Measurements from ENCODE around the gene NUP54. TPM values are rescaled to one million over a fixed set of nuclear protein-coding genes. Genes with fewer than 3 reads are reported as not detected.

Gene NUP54
- total and polyA plus RNA-seq, 9 of the 15 experiments (the other 6 are each of a cell fraction or from before 2014, with no cell fraction given): 29.6 to 115 (median 67.7) TPM

DNA sequence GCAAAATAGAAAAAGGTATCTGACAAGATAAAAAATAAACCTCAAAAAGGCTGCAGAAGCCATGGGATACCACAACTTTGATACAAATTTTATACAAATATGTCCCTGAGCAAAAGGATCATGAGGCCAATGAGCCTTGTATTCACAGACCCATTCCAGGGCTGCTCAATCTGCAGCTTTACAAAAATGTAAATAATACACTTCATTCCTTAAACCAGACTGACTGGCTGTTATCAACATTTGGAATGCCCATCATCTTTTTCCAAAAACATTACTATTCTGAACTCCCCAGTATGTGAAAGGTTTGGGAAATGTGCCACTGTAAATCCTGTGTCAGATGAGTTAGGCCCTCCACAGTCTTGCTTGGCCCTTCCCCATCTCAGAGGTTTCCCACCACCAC lies 40.0 kb upstream of the NUP54 start:
- no peak overlapping the region for H3K27ac ChIP-seq (ENCODE audit: extremely low read depth, low read depth, low read length)
- H3K9me1 ChIP-seq (ENCODE audit: control insufficient read depth, insufficient read depth, low read length): no peaks in the 10 kb centered on the region
- no peak for ATAC-seq
- no peak overlapping the region for H3K9ac ChIP-seq (ENCODE audit: insufficient read depth in 1 of 2, low read depth in 2 of 2, low read length in 2 of 2)
- H3K4me3 ChIP-seq: no peak overlapping the region
- no peaks in the 10 kb centered on the region; the same call in 2 of the 3 replicates for H3K36me3 ChIP-seq (ENCODE audit: control insufficient read depth, insufficient read depth, low read length)
- H3K79me2 ChIP-seq (ENCODE audit: control insufficient read depth, insufficient read depth, low read length): no peaks in the 10 kb centered on the region
- BruUV-seq (replicated peaks): no TSS peak
- in situ Hi-C loops (cut with MboI) (no loop called here), intact Hi-C loops (cut with micrococcal nuclease) (no loop called here)
- no peak for DNase-seq (ENCODE audit: extremely low read depth in 1 of 4, low spot score in 3 of 4)
- no peak overlapping the region for H2AFZ ChIP-seq (ENCODE audit: low read depth, low read length)
- H4K20me1 ChIP-seq (replicated peaks; ENCODE audit: control insufficient read depth, insufficient read depth, low read length): no peaks in the 10 kb centered on the region
- ChIA-PET POLR2A (interaction anchor here (0.6 kb wide), 1 partner anchor 15 kb away, joined by 3 read pairs; no protein-coding TSS in a partner anchor), CTCF (ENCODE audit: low intra/inter-chr PET ratio) (no interaction called here)
- H3K4me2 ChIP-seq (ENCODE audit: insufficient read depth, low read length): no peak overlapping the region
- FAIRE-seq: no peak
- H3K9me3 ChIP-seq (replicated peaks; ENCODE audit: control insufficient read depth, insufficient read depth, low read depth, low read length): no peaks in the 10 kb centered on the region; the same call in 1 of the 2 replicates
- H3K27me3 ChIP-seq (ENCODE audit: control insufficient read depth in 2 of 2, insufficient read depth in 2 of 2, low read length in 2 of 2): no peaks in the 10 kb centered on the region; a peak in 1 of 5 replicates
- H3K4me1 ChIP-seq (replicated peaks in 1 of 2; ENCODE audit: control insufficient read depth in 2 of 2, insufficient read depth in 2 of 2, low read length in 2 of 2): no peaks in the 10 kb centered on the region
- TF ChIP-seq, protein P1, sequence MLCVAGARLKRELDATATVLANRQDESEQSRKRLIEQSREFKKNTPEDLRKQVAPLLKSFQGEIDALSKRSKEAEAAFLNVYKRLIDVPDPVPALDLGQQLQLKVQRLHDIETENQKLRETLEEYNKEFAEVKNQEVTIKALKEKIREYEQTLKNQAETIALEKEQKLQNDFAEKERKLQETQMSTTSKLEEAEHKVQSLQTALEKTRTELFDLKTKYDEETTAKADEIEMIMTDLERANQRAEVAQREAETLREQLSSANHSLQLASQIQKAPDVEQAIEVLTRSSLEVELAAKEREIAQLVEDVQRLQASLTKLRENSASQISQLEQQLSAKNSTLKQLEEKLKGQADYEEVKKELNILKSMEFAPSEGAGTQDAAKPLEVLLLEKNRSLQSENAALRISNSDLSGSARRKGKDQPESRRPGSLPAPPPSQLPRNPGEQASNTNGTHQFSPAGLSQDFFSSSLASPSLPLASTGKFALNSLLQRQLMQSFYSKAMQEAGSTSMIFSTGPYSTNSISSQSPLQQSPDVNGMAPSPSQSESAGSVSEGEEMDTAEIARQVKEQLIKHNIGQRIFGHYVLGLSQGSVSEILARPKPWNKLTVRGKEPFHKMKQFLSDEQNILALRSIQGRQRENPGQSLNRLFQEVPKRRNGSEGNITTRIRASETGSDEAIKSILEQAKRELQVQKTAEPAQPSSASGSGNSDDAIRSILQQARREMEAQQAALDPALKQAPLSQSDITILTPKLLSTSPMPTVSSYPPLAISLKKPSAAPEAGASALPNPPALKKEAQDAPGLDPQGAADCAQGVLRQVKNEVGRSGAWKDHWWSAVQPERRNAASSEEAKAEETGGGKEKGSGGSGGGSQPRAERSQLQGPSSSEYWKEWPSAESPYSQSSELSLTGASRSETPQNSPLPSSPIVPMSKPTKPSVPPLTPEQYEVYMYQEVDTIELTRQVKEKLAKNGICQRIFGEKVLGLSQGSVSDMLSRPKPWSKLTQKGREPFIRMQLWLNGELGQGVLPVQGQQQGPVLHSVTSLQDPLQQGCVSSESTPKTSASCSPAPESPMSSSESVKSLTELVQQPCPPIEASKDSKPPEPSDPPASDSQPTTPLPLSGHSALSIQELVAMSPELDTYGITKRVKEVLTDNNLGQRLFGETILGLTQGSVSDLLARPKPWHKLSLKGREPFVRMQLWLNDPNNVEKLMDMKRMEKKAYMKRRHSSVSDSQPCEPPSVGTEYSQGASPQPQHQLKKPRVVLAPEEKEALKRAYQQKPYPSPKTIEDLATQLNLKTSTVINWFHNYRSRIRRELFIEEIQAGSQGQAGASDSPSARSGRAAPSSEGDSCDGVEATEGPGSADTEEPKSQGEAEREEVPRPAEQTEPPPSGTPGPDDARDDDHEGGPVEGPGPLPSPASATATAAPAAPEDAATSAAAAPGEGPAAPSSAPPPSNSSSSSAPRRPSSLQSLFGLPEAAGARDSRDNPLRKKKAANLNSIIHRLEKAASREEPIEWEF (CRISPR knock-in tag; IDR thresholded peaks at IDR 0.05): no peak
- TF ChIP-seq RFX7 (CRISPR knock-in tag; IDR thresholded peaks at IDR 0.05) (no peak), KDM4B (IDR thresholded peaks at IDR 0.05; ENCODE audit: borderline replicate concordance in 2 of 2, low read depth in 1 of 2) (no peak), DMBX1 (CRISPR knock-in tag; IDR thresholded peaks at IDR 0.05; ENCODE audit: borderline replicate concordance) (no peak), TAF7 (tag; IDR thresholded peaks at IDR 0.05) (no peak), ZNF445 (CRISPR knock-in tag; IDR thresholded peaks at IDR 0.05; ENCODE audit: low read depth) (no peak), CREBBP (IDR thresholded peaks at IDR 0.05; ENCODE audit: low read depth, low read length) (no peak), ZNF41 (CRISPR knock-in tag; conservative IDR thresholded peaks at IDR 0.05) (no peak), ARID1B (IDR thresholded peaks at IDR 0.05) (no peak), ZNF175 (CRISPR knock-in tag; IDR thresholded peaks at IDR 0.05; ENCODE audit: low read depth) (no peak), TBP (optimal IDR thresholded peaks at IDR 0.05; ENCODE audit: low read depth, low read length) (no peak), RBM22 (IDR thresholded peaks at IDR 0.05; ENCODE audit: low read depth, low read length, poor library complexity, severe bottlenecking) (no peak), HDAC3 (IDR thresholded peaks at IDR 0.05; ENCODE audit: borderline replicate concordance, partially characterized antibody) (no peak), KDM1A (IDR thresholded peaks at IDR 0.05) (no peak), DIDO1 (tag; IDR thresholded peaks at IDR 0.05; ENCODE audit: low read depth) (no peak), RBM25 (IDR thresholded peaks at IDR 0.05; ENCODE audit: low read depth, low read length, severe bottlenecking) (no peak)
- TF ChIP-seq, protein P2, sequence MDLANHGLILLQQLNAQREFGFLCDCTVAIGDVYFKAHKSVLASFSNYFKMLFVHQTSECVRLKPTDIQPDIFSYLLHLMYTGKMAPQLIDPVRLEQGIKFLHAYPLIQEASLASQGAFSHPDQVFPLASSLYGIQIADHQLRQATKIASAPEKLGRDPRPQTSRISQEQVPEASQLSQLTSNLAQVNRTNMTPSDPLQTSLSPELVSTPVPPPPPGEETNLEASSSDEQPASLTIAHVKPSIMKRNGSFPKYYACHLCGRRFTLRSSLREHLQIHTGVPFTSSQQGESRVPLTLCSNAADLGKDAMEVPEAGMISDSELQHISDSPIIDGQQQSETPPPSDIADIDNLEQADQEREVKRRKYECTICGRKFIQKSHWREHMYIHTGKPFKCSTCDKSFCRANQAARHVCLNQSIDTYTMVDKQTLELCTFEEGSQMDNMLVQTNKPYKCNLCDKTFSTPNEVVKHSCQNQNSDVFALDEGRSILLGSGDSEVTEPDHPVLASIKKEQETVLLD (IDR thresholded peaks at IDR 0.05): no peak

Data from K562 (cell line).